Right lobe of liver (tissue), 6 donors: ENCODE results near the gene MPG. TPM values are rescaled to one million over a fixed set of nuclear protein-coding genes. Genes with fewer than 3 reads are reported as not detected.
"Not testable (repeated sequence)": the region's sequence is repeated elsewhere in the genome, so short reads cannot be mapped to it uniquely, and the experiment has no call there.

ENCODE experiments used
- ATAC-seq, 4 donors: fragments of 200-7000 bp; cut with Tn5 transposase; one replicate each; pipeline ENCODE4 v1.9.1; 2020; ENCODE audit warnings: mild to moderate bottlenecking in 4 of 4, moderate library complexity in 4 of 4
- DNase-seq, 3 donors: peaks; one replicate each; pipeline ENCODE4 v3.0.0-alpha.2; 2020
- H3K27ac ChIP-seq, 3 donors: fragments of 200-600 bp; one replicate each; pipeline ENCODE4 v1.8.0; 2022
- H3K27me3 ChIP-seq, 2 donors: fragments of 200-600 bp; one replicate each; pipeline ENCODE4 v1.8.0; 2022
- H3K36me3 ChIP-seq, 4 donors: fragments of 200-600 bp; sonication (generic) in 1 of 4; one replicate each; pipeline versions ENCODE4 v1.5.1 to v1.8.0; 2017 to 2022; ENCODE audit warnings: control low read depth in 1 of 4
- H3K4me1 ChIP-seq, 4 donors: fragments of 200-600 bp; sonication (generic) in 1 of 4; one replicate each; pipeline versions ENCODE4 v1.5.1 to v1.8.0; 2017 to 2022; ENCODE audit warnings: control low read depth in 1 of 4
- H3K4me3 ChIP-seq, 3 donors: fragments of 200-600 bp; one replicate each; pipeline ENCODE4 v1.8.0; 2022
- H3K9me3 ChIP-seq, 4 donors: fragments of 200-600 bp; sonication (generic) in 1 of 4; one replicate each; pipeline versions ENCODE4 v1.5.1 to v1.8.0; 2017 to 2022; ENCODE audit warnings: control low read depth in 1 of 4
- POLR2A ChIP-seq: fragments of 450-650 bp; IDR thresholded peaks from one replicate; pipeline ENCODE4 v1.6.1; 2017; ENCODE audit warnings: antibody characterized with exemption, mild to moderate bottlenecking
- WGBS: methylation state at CpG from one replicate; pipeline ENCODE4 v1.1.6; 2018; ENCODE audit warnings: low coverage, low lambda C conversion rate; ENCODE audit not compliant: insufficient coverage; ENCODE audit errors: missing lambda C conversion rate; 5-methylcytosine and 5-hydroxymethylcytosine counted together
- intact Hi-C, 2 donors: fragments of 100-400 bp; cut with DNase I; formaldehyde crosslinking; loops; one replicate each; pipeline versions ENCODE4 v1.11.2 to v1.14.1; 2022
- total RNA-seq, 6 experiments: library from RNA; depleted of rRNA in 2 of 6; stranded (reverse); fragments of >200 nt in 2 of 6; fragmentation: NEBNext Ultra II Directional in 3 of 6; extraction: Animal tissue kit (Norgen Biotek cat#: 25700) in 3 of 6; gene quantifications; one replicate each; pipeline versions ENCODE4 v1.1.0 to v1.2.4, GENCODE V29; 2016 to 2023
- TF ChIP-seq, protein P1 (sequence below), 4 donors: fragments of 200-600 bp in 3 of 4; fragments of 450-650 bp in 1 of 4; IDR thresholded peaks; one replicate each; pipeline versions ENCODE4 v1.5.1 to v1.8.0; 2016 to 2022; ENCODE audit warnings: antibody characterized with exemption in 4 of 4, mild to moderate bottlenecking in 2 of 4
- donor health status: DM: no; HTN: yes; CAD: no.
- donor health status: DM: no; HTN: no; CAD: no.
- donor health status: DM: no; HTN: no; CAD: no.
- donor health status: DM: no; HTN: yes; CAD: no.
- donor health status: DM: no; HTN: yes; CAD: no.

The MPG gene
- total RNA-seq, 6 experiments from 2014 or later = 20.7 to 76.4 (median 26.9) TPM

DNA sequence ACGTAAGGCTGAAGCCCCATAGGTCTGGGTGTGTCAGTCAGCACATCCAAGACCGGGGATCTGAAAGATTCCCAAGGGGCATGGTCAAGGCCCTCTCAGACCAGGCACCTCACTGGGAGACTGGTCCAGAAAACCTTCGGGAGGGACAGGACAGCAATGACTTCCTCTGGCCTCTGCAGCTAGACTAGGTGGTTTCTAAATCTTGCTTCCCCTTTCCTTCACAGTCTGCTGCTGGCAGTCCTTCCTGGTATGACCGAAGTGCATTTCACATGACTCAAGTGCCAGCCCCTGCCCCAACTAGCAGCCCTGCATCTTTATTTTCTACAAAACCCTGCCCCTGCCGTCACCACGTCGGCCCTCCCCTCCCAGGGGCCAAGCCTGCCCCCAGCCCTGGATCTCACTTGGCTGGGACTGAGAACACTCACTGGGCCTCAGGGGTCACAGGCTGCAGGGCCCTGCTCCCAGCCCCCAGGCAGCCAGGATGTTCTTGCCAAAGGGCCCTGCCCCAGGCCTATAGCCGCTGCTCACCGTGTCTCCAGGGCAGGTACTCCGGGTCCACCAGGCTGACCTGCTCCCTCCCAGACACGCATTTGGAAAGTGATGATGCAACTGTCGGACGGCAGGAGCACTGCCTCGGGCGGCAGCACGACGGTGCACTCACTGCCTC, 42.9 kb upstream of the MPG start:
- TF ChIP-seq, protein P1, sequence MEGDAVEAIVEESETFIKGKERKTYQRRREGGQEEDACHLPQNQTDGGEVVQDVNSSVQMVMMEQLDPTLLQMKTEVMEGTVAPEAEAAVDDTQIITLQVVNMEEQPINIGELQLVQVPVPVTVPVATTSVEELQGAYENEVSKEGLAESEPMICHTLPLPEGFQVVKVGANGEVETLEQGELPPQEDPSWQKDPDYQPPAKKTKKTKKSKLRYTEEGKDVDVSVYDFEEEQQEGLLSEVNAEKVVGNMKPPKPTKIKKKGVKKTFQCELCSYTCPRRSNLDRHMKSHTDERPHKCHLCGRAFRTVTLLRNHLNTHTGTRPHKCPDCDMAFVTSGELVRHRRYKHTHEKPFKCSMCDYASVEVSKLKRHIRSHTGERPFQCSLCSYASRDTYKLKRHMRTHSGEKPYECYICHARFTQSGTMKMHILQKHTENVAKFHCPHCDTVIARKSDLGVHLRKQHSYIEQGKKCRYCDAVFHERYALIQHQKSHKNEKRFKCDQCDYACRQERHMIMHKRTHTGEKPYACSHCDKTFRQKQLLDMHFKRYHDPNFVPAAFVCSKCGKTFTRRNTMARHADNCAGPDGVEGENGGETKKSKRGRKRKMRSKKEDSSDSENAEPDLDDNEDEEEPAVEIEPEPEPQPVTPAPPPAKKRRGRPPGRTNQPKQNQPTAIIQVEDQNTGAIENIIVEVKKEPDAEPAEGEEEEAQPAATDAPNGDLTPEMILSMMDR (IDR thresholded peaks at IDR 0.05) = no peak
- no peak for TF ChIP-seq POLR2A
- 63% methylated on average over 9 of the region's 17 CpGs for WGBS
- Histone ChIP-seq H3K27ac (no peak overlapping the region), H3K27me3 (no peaks in the 10 kb centered on the region), H3K4me3 (no peak overlapping the region), H3K36me3 (no peaks in the 10 kb centered on the region), H3K4me1 (no peaks in the 10 kb centered on the region), H3K9me3 (no peaks in the 10 kb centered on the region)
- intact Hi-C loops = no loop called here
- DNase-seq (no peak), ATAC-seq (peak; percentile 33 to 63 (median 45))

DNA sequence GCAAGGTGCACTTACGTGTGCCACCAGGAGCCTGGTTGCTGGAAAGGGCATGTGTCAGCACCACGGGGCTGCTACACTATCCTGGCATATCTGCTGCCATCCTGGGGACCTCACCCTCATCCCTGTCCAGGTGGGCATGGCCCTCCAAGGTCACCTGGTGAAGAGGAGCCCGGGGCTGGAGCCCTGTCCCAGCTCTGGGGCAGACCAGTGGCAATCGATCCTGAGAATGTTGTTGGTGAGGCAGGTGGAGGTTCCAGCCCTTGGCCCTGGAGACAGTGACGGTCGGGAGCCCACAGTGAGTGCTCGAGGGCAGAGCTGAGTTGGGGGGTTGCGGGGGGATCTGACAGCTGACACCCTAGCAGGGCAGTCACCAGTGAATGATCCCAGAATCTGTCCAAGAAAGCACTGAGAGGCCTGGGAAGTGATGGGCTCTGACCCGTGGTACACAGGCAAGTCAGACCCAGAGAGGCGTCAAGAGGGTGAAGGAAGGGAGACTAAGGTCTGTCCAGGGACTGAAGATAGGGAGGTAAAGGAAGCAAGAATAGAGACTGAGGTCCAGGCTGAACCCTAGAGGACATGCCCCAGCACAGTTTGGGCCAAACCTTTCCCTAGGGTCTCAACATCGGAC, 42.2 kb upstream of the MPG start:
- no peak for DNase-seq
- intact Hi-C loops = no loop called here
- Histone ChIP-seq H3K36me3 (no peaks in the 10 kb centered on the region), H3K27ac (no peak overlapping the region), H3K27me3 (no peaks in the 10 kb centered on the region), H3K4me1 (no peaks in the 10 kb centered on the region), H3K9me3 (no peaks in the 10 kb centered on the region), H3K4me3 (no peak overlapping the region)
- no peak for ATAC-seq
- 80% methylated on average over 7 of the region's 11 CpGs for WGBS
- TF ChIP-seq, protein P1 (IDR thresholded peaks at IDR 0.05) = no peak
- no peak for TF ChIP-seq POLR2A

DNA sequence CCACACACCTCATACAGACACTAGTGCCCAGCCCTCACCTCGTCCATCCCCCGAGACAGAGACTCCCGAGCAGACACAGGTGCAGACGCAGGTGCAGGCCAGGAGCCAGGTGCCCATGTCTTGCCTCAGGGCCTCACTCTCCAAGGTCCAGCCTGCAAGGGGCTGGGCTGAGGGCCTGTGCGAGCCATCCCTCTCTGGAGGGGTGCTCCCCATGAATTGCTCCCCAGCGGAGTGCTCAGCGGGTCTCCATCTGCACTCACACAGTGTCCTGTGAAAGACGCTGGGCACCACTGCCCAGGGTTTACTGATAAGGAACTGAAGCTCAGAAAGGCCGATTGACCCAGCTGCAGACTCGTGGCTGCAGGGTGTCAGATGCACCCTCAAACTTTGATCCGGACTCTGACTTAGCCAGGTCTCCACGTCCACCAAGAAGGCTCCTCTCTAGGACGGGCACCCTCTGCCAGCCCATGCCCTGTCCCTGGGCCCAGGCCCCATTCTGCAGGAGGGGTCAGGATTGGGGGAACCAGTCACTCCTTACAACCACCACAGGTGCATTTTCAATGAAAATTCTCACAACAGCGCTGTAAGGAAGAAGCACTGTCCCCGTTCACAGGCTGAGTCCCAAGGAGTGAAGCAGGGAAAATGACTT, 41.6 kb upstream of the MPG start:
- DNase-seq = no peak
- H3K27ac ChIP-seq = no peak overlapping the region

DNA sequence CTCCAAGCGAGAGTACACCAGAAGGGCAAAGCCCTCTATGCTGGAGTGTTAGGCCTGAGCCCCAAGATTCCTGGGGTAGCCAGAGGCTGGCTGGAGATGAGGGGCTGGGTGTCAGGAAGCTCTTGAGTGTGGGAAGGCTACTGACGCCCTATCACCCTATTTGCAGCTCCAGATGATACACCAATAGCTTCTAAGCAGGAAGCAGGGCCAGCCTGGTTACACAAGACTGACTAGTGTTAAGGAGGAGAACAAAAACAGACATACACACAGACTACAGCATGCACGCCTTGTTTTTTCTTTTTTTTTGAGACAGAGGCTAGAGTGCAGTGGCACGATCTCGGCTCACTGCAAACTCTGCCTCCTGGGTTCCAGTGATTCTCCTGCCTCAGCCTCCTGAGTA, 40.5 kb upstream of the MPG start:
- DNase-seq = no peak
- no peaks in the 10 kb centered on the region for H3K4me1 ChIP-seq
- WGBS = 88% methylated on average over 3 of the region's 5 CpGs
- no peaks in the 10 kb centered on the region for H3K9me3 ChIP-seq
- H3K27me3 ChIP-seq = no peaks in the 10 kb centered on the region
- H3K36me3 ChIP-seq = no peaks in the 10 kb centered on the region
- TF ChIP-seq, protein P1 (IDR thresholded peaks at IDR 0.05) = no peak
- TF ChIP-seq POLR2A = no peak
- intact Hi-C loops = no loop called here
- H3K27ac ChIP-seq = no peak overlapping the region
- no peak for ATAC-seq
- no peak overlapping the region for H3K4me3 ChIP-seq

More for the DNA sequence above, 41.6 kb upstream of the MPG start:
- Histone ChIP-seq H3K27me3 (no peaks in the 10 kb centered on the region), H3K4me1 (no peaks in the 10 kb centered on the region), H3K36me3 (no peaks in the 10 kb centered on the region), H3K9me3 (no peaks in the 10 kb centered on the region), H3K4me3 (no peak overlapping the region)
- TF ChIP-seq POLR2A = no peak
- TF ChIP-seq, protein P1 (IDR thresholded peaks at IDR 0.05) = no peak
- no peak for ATAC-seq
- intact Hi-C loops = no loop called here
- 89% methylated on average over 6 of the region's 15 CpGs for WGBS

DNA sequence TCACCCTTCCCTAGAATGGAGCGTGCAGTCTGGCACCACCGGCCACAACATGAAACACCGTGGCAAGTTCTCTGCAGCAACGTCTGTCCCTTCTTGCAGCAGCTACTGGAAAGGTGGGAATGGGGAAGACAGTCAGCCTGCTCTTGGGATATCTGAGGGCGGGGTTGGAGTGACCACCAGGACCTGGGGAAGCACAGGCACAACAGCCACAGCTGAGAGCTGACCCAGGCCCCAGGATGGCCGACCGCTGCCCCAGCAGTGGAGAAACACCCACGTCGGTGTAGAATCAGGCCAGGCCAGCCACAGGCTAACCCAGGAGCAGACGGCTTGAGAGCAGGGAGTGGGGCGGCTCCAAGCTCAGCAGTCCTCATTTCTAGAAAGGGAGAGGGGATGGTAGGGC, 39.8 kb upstream of the MPG start:
- H3K27me3 ChIP-seq, H3K9me3 ChIP-seq, DNase-seq, intact Hi-C loops, ATAC-seq, H3K27ac ChIP-seq, H3K4me3 ChIP-seq, H3K4me1 ChIP-seq, H3K36me3 ChIP-seq: not testable (repeated sequence)
- 96% methylated on average over 4 of the region's 11 CpGs for WGBS
